H1 (cell line): Measurements from ENCODE around the gene NR4A3. TPM values are rescaled to one million over a fixed set of nuclear protein-coding genes. Genes with fewer than 3 reads are reported as not detected.

ENCODE experiments used
- CTCF ChIA-PET: fragments of 300-600 bp; sonication (Branson Sonifier 250); formaldehyde crosslinking; loops from one replicate; lab custom pipeline; 2021; ENCODE audit not compliant: partially characterized antibody; lab: Charles Lee
- POLR2A ChIA-PET: fragments of 300-600 bp; sonication (Branson Sonifier 250); formaldehyde crosslinking; loops from one replicate; lab custom pipeline; 2021; ENCODE audit warnings: inconsistent platforms; ENCODE audit not compliant: partially characterized antibody; lab: Charles Lee
- DNase-seq, 2 experiments: peaks; one replicate each; pipeline versions ENCODE4 v3.0.0 to v3.0.0-alpha.2; 2010 to 2022; ENCODE audit warnings: low spot score in 2 of 2, low read depth in 1 of 2, mixed read lengths in 1 of 2
- FAIRE-seq: peaks from 2 replicates; lab custom pipeline; 2011; peaks lifted over from hg19 to GRCh38; lab: Jason Lieb, UNC
- H2AFZ ChIP-seq: 2 replicates; pipeline ENCODE4 v1.8.1; 2012; ENCODE audit warnings: low read length, inconsistent platforms
- H2AK5ac ChIP-seq: 2 replicates; pipeline ENCODE4 v1.6.1; 2013; ENCODE audit warnings: low read depth, low read length
- H2BK120ac ChIP-seq: replicated peaks from 2 replicates; pipeline ENCODE3; 2013; ENCODE audit warnings: low read depth, low read length, inconsistent platforms
- H2BK12ac ChIP-seq: 2 replicates; pipeline ENCODE4 v1.6.1; 2013; ENCODE audit warnings: low read depth, low read length
- H2BK15ac ChIP-seq: 2 replicates; pipeline ENCODE4 v1.6.1; 2013; ENCODE audit warnings: low read length
- H2BK20ac ChIP-seq: 2 replicates; pipeline ENCODE4 v1.6.1; 2013; ENCODE audit warnings: low read length
- H2BK5ac ChIP-seq: 2 replicates; pipeline ENCODE4 v1.6.1; 2013; ENCODE audit warnings: low read depth, low read length
- H3K14ac ChIP-seq: 2 replicates; pipeline ENCODE4 v1.6.1; 2013; ENCODE audit warnings: inconsistent platforms; ENCODE audit not compliant: insufficient read length
- H3K18ac ChIP-seq: 2 replicates; pipeline ENCODE4 v1.6.1; 2013; ENCODE audit warnings: low read length; ENCODE audit errors: extremely low read depth
- H3K23ac ChIP-seq: 2 replicates; pipeline ENCODE4 v1.6.1; 2013; ENCODE audit warnings: inconsistent platforms; ENCODE audit not compliant: insufficient read length
- H3K23me2 ChIP-seq: 2 replicates; pipeline ENCODE4 v1.6.1; 2013; ENCODE audit warnings: low read depth, low read length
- H3K27ac ChIP-seq: 2 replicates; pipeline ENCODE4 v1.6.1; 2011; ENCODE audit warnings: low read depth, low read length, inconsistent platforms
- H3K27me3 ChIP-seq, 4 experiments: replicated peaks in 1 of 4; 1 replicate in 1 of 4; 2 replicates in 3 of 4; pipeline versions ENCODE4 v1.6.1 to v1.8.1; 2011 to 2013; ENCODE audit warnings: low read length in 3 of 4, mild to moderate bottlenecking in 3 of 4, inconsistent platforms in 2 of 4, mixed read lengths in 2 of 4, moderate library complexity in 1 of 4; ENCODE audit not compliant: control insufficient read depth in 3 of 4, insufficient read depth in 3 of 4; ENCODE audit errors: extremely low read depth in 1 of 4
- H3K36me3 ChIP-seq, 4 experiments: 2 replicates each; pipeline versions ENCODE4 v1.6.1 to v1.8.1; 2011 to 2013; ENCODE audit warnings: mild to moderate bottlenecking in 4 of 4, low read length in 3 of 4, moderate library complexity in 2 of 4, control low read depth in 1 of 4, inconsistent platforms in 1 of 4; ENCODE audit not compliant: insufficient read depth in 4 of 4, control insufficient read depth in 2 of 4
- H3K4ac ChIP-seq: replicated peaks from 2 replicates; pipeline ENCODE3; 2013; ENCODE audit warnings: low read length, low read depth, mixed read lengths, inconsistent platforms; ENCODE audit not compliant: insufficient read length
- H3K4me1 ChIP-seq, 4 experiments: replicated peaks in 1 of 4; 1 replicate in 1 of 4; 2 replicates in 3 of 4; pipeline versions ENCODE4 v1.6.1 to v1.8.1; 2011 to 2013; ENCODE audit warnings: low read length in 3 of 4, inconsistent platforms in 2 of 4, mixed read lengths in 1 of 4; ENCODE audit not compliant: insufficient read depth in 4 of 4, control insufficient read depth in 3 of 4
- H3K4me2 ChIP-seq, 2 experiments: 2 replicates each; pipeline versions ENCODE4 v1.6.1 to v1.8.1; 2011 to 2013; ENCODE audit warnings: low read depth in 2 of 2, low read length in 2 of 2, control low read depth in 1 of 2, inconsistent platforms in 1 of 2, mild to moderate bottlenecking in 1 of 2; ENCODE audit not compliant: insufficient read depth in 1 of 2
- H3K4me3 ChIP-seq, 4 experiments: fragments of 200-600, 300-600 bp in 1 of 4; sonication (generic), shearing (Covaris generic), sonication (Bioruptor Twin) in 1 of 4; 2 replicates each; pipeline versions ENCODE4 v1.5.1 to v1.8.1; 2011 to 2016; ENCODE audit warnings: low read length in 4 of 4, low read depth in 3 of 4, control low read depth in 2 of 4, inconsistent platforms in 2 of 4, mild to moderate bottlenecking in 2 of 4, mixed read lengths in 1 of 4, moderate library complexity in 1 of 4; ENCODE audit not compliant: insufficient read depth in 2 of 4; ENCODE audit errors: extremely low read depth in 1 of 4
- H3K56ac ChIP-seq: replicated peaks from 2 replicates; pipeline ENCODE3; 2013; ENCODE audit warnings: low read depth, mild to moderate bottlenecking, mixed read lengths, low read length, inconsistent platforms; ENCODE audit not compliant: insufficient read length
- H3K79me1 ChIP-seq: 2 replicates; pipeline ENCODE4 v1.6.1; 2013; ENCODE audit warnings: low read depth, low read length, control low read depth
- H3K79me2 ChIP-seq, 2 experiments: 2 replicates each; pipeline versions ENCODE4 v1.6.1 to v1.8.1; 2012 to 2013; ENCODE audit warnings: low read length in 2 of 2, mild to moderate bottlenecking in 2 of 2, inconsistent platforms in 1 of 2; ENCODE audit not compliant: insufficient read depth in 2 of 2, control insufficient read depth in 1 of 2
- H3K9ac ChIP-seq, 4 experiments: replicated peaks in 1 of 4; 1 replicate in 1 of 4; 2 replicates in 3 of 4; pipeline versions ENCODE4 v1.6.1 to v1.8.1; 2011 to 2013; ENCODE audit warnings: low read depth in 3 of 4, low read length in 3 of 4, control low read depth in 2 of 4, mild to moderate bottlenecking in 2 of 4, moderate library complexity in 2 of 4, inconsistent platforms in 1 of 4; ENCODE audit errors: extremely low read depth in 1 of 4
- H3K9me3 ChIP-seq, 2 experiments: 2 replicates each; pipeline versions ENCODE4 v1.6.1 to v1.8.1; 2012 to 2013; ENCODE audit warnings: mild to moderate bottlenecking in 2 of 2, moderate library complexity in 2 of 2, control low read depth in 1 of 2, inconsistent platforms in 1 of 2, low read depth in 1 of 2, low read length in 1 of 2, mixed read lengths in 1 of 2; ENCODE audit not compliant: insufficient read depth in 2 of 2
- H4K20me1 ChIP-seq, 2 experiments: replicated peaks in 1 of 2; 2 replicates each; pipeline versions ENCODE3 to v1.8.1; 2011 to 2013; ENCODE audit warnings: inconsistent platforms in 2 of 2, low read length in 2 of 2, mild to moderate bottlenecking in 1 of 2; ENCODE audit not compliant: insufficient read depth in 2 of 2, control insufficient read depth in 1 of 2
- H4K5ac ChIP-seq: 2 replicates; pipeline ENCODE4 v1.6.1; 2013; ENCODE audit warnings: low read length, low read depth, mixed read lengths, inconsistent platforms; ENCODE audit not compliant: insufficient read length
- H4K8ac ChIP-seq: 2 replicates; pipeline ENCODE4 v1.8.0; 2013; ENCODE audit warnings: mild to moderate bottlenecking, moderate library complexity, low read length, inconsistent platforms; ENCODE audit not compliant: insufficient read depth; ENCODE audit errors: extremely low read depth
- H4K91ac ChIP-seq: replicated peaks from 2 replicates; pipeline ENCODE3; 2013; ENCODE audit warnings: low read length, mixed read lengths, inconsistent platforms; ENCODE audit not compliant: insufficient read length
- BCL11A ChIP-seq, 2 experiments: IDR thresholded peaks; one replicate each; pipeline ENCODE4 v1.6.1; 2011; ENCODE audit warnings: low read depth in 2 of 2, low read length in 2 of 2, mild to moderate bottlenecking in 2 of 2
- JUND ChIP-seq: IDR thresholded peaks from 2 replicates; pipeline ENCODE4 v1.6.1; 2011; ENCODE audit warnings: mild to moderate bottlenecking, improper control_type of control experiment, low read length
- RAD21 ChIP-seq, 2 experiments: IDR thresholded peaks in 1 of 2; conservative IDR thresholded peaks in 1 of 2; 2 replicates each; pipeline ENCODE4 v1.6.1; 2011; ENCODE audit warnings: low read depth in 2 of 2, low read length in 2 of 2, improper control_type of control experiment in 1 of 2, inconsistent platforms in 1 of 2, mild to moderate bottlenecking in 1 of 2, moderate library complexity in 1 of 2
- RNF2 ChIP-seq: fragments of 200-900, 300-1000 bp; sonication (generic); IDR thresholded peaks from 2 replicates; pipeline ENCODE4 v1.7.1; 2016; ENCODE audit warnings: borderline replicate concordance, low read depth, mild to moderate bottlenecking, antibody characterized with exemption, low read length; ENCODE audit not compliant: poor library complexity, severe bottlenecking; ENCODE audit errors: missing control alignments
- RXRA ChIP-seq: IDR thresholded peaks from 2 replicates; pipeline ENCODE4 v1.6.1; 2011; ENCODE audit warnings: low read depth, mild to moderate bottlenecking, low read length, moderate library complexity; ENCODE audit not compliant: insufficient read depth
- WGBS, 2 experiments: shearing (Covaris generic) in 1 of 2; methylation state at CpG; one replicate each; pipeline versions ENCODE4 v1.1.6 to v1.1.7; 2013 to 2015; ENCODE audit warnings: low lambda C conversion rate in 2 of 2, mixed read lengths in 2 of 2, inconsistent platforms in 1 of 2, low coverage in 1 of 2, missing lambda C conversion rate in 1 of 2; ENCODE audit not compliant: insufficient replicate concordance in 2 of 2, insufficient coverage in 1 of 2, insufficient read length in 1 of 2; ENCODE audit errors: extremely low coverage in 1 of 2, missing lambda C conversion rate in 1 of 2; 5-methylcytosine and 5-hydroxymethylcytosine counted together
- polyA plus RNA-seq, 7 experiments: library from polyadenylated mRNA; depleted of rRNA in 3 of 7; stranded (reverse) in 5 of 7; unstranded in 2 of 7; fragments of >200 nt in 5 of 7; fragments of 200-250 nt in 2 of 7; gene quantifications; 1 replicate in 5 of 7; 2 replicates in 1 of 7; 4 replicates in 1 of 7; pipeline versions ENCODE4 v1.2.1 to v1.2.3, GENCODE V29; 2011 to 2013; ENCODE audit warnings: missing spikeins in 2 of 7, mixed read lengths in 2 of 7
- total RNA-seq: library from RNA; stranded (reverse); fragmentation: NEBNext Ultra II Directional; extraction: Animal tissue kit (Norgen Biotek cat#: 25700); gene quantifications from 2 replicates; pipeline ENCODE4 v1.2.1, GENCODE V29; 2021

The NR4A3 gene
- total and polyA plus RNA-seq, 2 of the 8 experiments (the other 6 are each of a cell fraction or from before 2014, with no cell fraction given) = 0.05 to 0.30 TPM

DNA sequence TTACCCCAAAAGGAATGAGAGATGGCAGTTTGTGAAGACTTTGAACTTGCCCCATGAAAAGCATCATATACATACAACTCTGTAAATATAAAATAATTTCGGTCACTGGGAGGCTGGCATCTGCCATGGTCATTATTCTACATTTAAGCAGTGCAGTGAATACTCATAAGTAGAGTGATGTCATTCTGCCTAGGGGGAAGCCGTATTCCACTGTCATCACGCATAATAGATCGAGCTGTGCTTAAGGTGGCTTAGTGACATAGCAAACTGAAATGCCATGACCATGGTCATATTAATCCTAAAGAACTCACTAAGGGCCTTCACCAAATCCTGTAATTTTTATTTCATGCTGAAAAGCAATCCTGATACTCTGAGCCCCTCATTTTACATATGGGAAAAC, 42.4 kb upstream of the NR4A3 start:
- no peaks in the 10 kb centered on the region for H3K36me3 ChIP-seq
- CTCF ChIA-PET = interaction anchor here (0.6 kb wide), 1 partner anchor 340 kb away, joined by 3 read pairs; no protein-coding TSS in a partner anchor
- no peak overlapping the region for H2AFZ ChIP-seq
- no peak overlapping the region for H2BK5ac ChIP-seq
- no peak overlapping the region for H4K5ac ChIP-seq
- no peaks in the 10 kb centered on the region for H3K79me1 ChIP-seq
- POLR2A ChIA-PET = no interaction called here
- no peak overlapping the region for H2BK15ac ChIP-seq
- no peak overlapping the region for H3K9ac ChIP-seq
- no peak overlapping the region for H4K91ac ChIP-seq
- no peak overlapping the region for H2AK5ac ChIP-seq
- no peaks in the 10 kb centered on the region for H3K27me3 ChIP-seq
- H3K9me3 ChIP-seq = 0 out of 4 replicates have a peak, but pooled peaks cover 0 to 2% of the 10 kb centered on the region in 2 experiments
- H3K14ac ChIP-seq = no peak overlapping the region
- no peak overlapping the region for H3K18ac ChIP-seq
- 91% methylated on average over 4 of the region's 4 CpGs; no CpG with 5 or more reads in 1 of the 2 experiments for WGBS, 2 experiments
- DNase-seq (no peak), FAIRE-seq (no peak)
- no peak overlapping the region for H2BK20ac ChIP-seq
- H3K79me2 ChIP-seq = no peaks in the 10 kb centered on the region
- H4K20me1 ChIP-seq = no peaks in the 10 kb centered on the region
- peaks cover 0 to 6% (median 3%) of the 10 kb centered on the region in 4 experiments; a peak in 2 of 7 replicates for H3K4me1 ChIP-seq
- H3K56ac ChIP-seq = no peak overlapping the region
- no peak overlapping the region for H3K23ac ChIP-seq
- H2BK12ac ChIP-seq = no peak overlapping the region
- H4K8ac ChIP-seq = no peak overlapping the region
- TF ChIP-seq BCL11A (IDR thresholded peaks at IDR 0.05; ENCODE audit: low read depth in 2 of 2, low read length in 2 of 2) (no peak), RXRA (no peak), RNF2 (no peak), RAD21 (IDR thresholded peaks at IDR 0.05 in 1 of 2, conservative IDR thresholded peaks at IDR 0.05 in 1 of 2; ENCODE audit: low read depth in 2 of 2, low read length in 2 of 2) (no peak), JUND (no peak)
- H2BK120ac ChIP-seq = no peak overlapping the region
- H3K27ac ChIP-seq = no peak overlapping the region
- no peak overlapping the region for H3K4me2 ChIP-seq
- no peak overlapping the region for H3K4ac ChIP-seq
- no peak overlapping the region for H3K4me3 ChIP-seq
- H3K23me2 ChIP-seq = no peaks in the 10 kb centered on the region
